Measurements from ENCODE around the gene FRMD4A. TPM values are rescaled to one million over a fixed set of nuclear protein-coding genes. Genes with fewer than 3 reads are reported as not detected.
A peak's percentile ranks its signal among the peaks of the same experiment; 100 is the strongest.

FRMD4A gene
- total RNA-seq, 2 donors from 2014 or later = 18.9 to 46.1 TPM

DNA sequence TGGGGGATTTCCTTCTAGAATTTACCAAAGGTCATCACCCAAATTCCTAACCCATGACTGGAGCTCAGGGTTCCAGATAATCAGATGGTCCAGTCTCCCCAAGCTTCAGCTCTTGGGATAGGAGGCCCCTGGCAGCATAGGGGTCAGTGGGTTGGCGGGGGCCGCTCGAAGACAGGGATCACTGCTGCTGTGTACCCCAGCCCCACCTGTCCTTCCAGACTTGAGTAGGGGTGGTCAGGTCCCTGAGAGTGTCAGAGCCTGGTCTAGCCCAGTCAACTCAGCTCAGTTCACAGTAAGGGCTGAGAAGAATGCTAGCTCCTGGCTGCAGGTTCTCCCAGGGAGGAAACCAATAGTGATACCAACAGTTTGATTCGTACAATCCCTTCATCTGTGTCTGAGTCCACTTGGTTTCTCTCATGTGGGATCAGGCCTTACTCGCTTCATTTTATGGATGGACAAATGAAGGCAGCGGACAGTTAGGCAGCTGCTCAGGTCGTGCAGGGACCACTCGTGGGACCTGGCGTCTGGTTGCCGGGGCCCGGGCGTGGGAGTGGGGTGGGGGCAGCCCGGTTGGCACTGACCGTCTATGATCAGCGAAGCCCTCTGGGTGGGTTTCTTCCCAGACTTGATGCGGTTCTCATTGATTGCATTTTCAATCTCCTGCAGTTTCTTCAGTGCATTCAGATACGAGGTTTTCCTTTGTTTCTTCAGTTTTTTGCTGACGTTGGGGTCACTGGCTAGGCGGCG lies 665.0 kb downstream of the FRMD4A start:
- WGBS, 2 donors = 93 to 96% methylated on average over 16 to 20 of the region's 20 CpGs
- no peaks in the 10 kb centered on the region for H3K27me3 ChIP-seq
- no peak overlapping the region for H3K27ac ChIP-seq
- DNase-seq = no peak
- TF ChIP-seq, protein P1, sequence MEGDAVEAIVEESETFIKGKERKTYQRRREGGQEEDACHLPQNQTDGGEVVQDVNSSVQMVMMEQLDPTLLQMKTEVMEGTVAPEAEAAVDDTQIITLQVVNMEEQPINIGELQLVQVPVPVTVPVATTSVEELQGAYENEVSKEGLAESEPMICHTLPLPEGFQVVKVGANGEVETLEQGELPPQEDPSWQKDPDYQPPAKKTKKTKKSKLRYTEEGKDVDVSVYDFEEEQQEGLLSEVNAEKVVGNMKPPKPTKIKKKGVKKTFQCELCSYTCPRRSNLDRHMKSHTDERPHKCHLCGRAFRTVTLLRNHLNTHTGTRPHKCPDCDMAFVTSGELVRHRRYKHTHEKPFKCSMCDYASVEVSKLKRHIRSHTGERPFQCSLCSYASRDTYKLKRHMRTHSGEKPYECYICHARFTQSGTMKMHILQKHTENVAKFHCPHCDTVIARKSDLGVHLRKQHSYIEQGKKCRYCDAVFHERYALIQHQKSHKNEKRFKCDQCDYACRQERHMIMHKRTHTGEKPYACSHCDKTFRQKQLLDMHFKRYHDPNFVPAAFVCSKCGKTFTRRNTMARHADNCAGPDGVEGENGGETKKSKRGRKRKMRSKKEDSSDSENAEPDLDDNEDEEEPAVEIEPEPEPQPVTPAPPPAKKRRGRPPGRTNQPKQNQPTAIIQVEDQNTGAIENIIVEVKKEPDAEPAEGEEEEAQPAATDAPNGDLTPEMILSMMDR (IDR thresholded peaks at IDR 0.05) = no peak
- TF ChIP-seq POLR2A (IDR thresholded peaks at IDR 0.05) = no peak
- H3K4me1 ChIP-seq = peaks cover 11% of the 10 kb centered on the region
- intact Hi-C loops (cut with DNase I) = no loop called here
- no peak overlapping the region for H3K4me3 ChIP-seq
- no peaks in the 10 kb centered on the region for H3K9me3 ChIP-seq
- peaks cover 0 to 15% of the 10 kb centered on the region in 2 donors for H3K36me3 ChIP-seq (replicated peaks in 1 of 2; ENCODE audit: insufficient read depth in 1 of 2, low read depth in 2 of 2)
- no peak for ATAC-seq

DNA sequence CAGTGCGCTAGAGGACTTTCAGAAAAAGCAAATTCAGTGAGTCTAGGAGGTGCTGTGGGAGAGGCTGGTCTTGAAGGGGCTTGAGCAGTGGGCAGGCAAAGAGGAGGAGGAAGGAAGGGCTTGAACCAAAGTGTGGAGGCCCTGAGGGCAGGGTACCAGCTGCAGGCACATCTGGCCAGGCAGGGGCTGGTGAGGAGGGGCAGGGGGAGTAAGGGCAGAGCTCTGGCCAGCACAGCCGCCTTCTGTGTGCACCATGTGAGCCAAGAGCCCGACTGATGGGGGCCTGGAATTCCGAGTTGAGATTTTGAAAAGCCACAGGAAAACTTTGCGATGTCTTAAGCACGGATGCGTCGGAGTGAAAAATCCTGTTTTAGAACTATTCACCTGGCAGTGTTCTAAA lies 669.5 kb downstream of the FRMD4A start:
- no peaks in the 10 kb centered on the region for H3K9me3 ChIP-seq
- no peak overlapping the region for H3K4me3 ChIP-seq
- TF ChIP-seq POLR2A (IDR thresholded peaks at IDR 0.05) = no peak
- peaks cover 0 to 29% of the 10 kb centered on the region in 2 donors for H3K36me3 ChIP-seq (replicated peaks in 1 of 2; ENCODE audit: insufficient read depth in 1 of 2, low read depth in 2 of 2)
- ATAC-seq (no peak), DNase-seq (no peak)
- H3K27ac ChIP-seq = no peak overlapping the region
- no peaks in the 10 kb centered on the region for H3K27me3 ChIP-seq
- no peaks in the 10 kb centered on the region for H3K4me1 ChIP-seq
- 67 to 68% methylated on average over 8 of the region's 8 CpGs for WGBS, 2 donors
- intact Hi-C loops (cut with DNase I) = loop anchor here (2.0 kb wide), 1 partner anchor 114 kb away; no protein-coding TSS in a partner anchor

DNA sequence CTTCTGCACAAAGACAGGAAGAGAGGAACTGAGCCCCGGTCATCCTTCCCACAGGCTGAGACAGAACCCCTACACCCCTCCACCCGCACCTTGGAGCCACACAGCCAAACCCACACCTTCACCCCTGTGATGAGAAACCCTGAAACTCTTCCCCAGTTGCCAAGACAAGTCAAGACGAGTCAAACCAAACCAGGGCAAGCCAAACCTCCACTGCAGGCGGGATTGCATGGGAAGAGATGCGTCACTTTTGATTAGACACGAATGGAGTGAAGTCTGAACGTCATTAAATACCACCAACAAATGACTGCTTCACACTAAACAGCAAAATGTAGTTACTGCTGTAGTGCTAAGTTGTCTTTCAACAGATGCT lies 670.2 kb downstream of the FRMD4A start:
- no peak for DNase-seq

DNA sequence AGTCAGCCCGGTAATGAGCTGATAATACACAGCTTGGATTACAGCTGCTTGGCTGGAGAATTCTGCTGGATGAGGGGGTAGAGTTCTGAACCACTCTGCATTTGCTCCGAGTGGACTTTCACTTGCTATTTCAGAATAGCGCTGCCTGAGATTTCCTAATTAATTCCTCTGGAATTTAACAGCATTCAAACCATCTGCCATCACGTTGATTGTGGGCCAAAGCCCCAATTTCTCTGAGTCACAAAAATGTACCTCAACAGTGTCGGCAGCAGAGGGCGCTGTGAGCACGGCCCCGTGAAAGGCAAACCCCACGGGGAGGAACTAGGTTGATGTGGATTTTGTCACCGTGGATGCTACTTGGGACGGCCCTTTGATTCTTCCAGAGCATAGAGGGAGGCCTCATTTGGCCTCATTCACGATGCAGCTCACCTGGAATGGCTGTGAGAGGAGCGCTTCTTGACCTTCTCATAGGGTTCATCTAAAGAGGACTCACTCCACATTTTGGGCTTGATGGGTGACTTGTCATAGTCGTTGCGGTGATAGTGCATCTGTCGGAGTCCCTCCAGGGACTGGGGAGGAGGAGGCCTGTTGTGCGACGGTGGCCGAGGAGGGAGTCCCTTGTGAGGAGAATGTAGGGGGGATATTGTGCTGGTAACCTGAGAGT lies 670.7 kb downstream of the FRMD4A start:
- DNase-seq = peak; percentile 57 to 64 (median 61)
- Histone ChIP-seq H3K4me3 (no peak overlapping the region), H3K27me3 (no peaks in the 10 kb centered on the region), H3K36me3 (replicated peaks in 1 of 2; ENCODE audit: insufficient read depth in 1 of 2, low read depth in 2 of 2) (peaks cover 0 to 23% of the 10 kb centered on the region in 2 donors), H3K4me1 (no peaks in the 10 kb centered on the region), H3K27ac (peak overlapping the region in 2 of 4 donors; percentile 13 to 21), H3K9me3 (no peaks in the 10 kb centered on the region)
- intact Hi-C loops (cut with DNase I) = loop anchor here (2.0 kb wide), 1 partner anchor 115 kb away; no protein-coding TSS in a partner anchor
- ATAC-seq = peak; percentile 58
- 27 to 29% methylated on average over 15 to 19 of the region's 19 CpGs for WGBS, 2 donors
- no peak for TF ChIP-seq POLR2A (IDR thresholded peaks at IDR 0.05)
- TF ChIP-seq, protein P1 (IDR thresholded peaks at IDR 0.05) = peak; percentile 65 to 92 (median 88)

More for the DNA sequence above, 670.2 kb downstream of the FRMD4A start:
- ATAC-seq = no peak
- TF ChIP-seq, protein P1 (IDR thresholded peaks at IDR 0.05) = no peak
- TF ChIP-seq POLR2A (IDR thresholded peaks at IDR 0.05) = no peak
- no peaks in the 10 kb centered on the region for H3K4me1 ChIP-seq
- H3K4me3 ChIP-seq = no peak overlapping the region
- WGBS, 2 donors = 67 to 68% methylated on average over 7 of the region's 7 CpGs
- no peaks in the 10 kb centered on the region for H3K27me3 ChIP-seq
- intact Hi-C loops (cut with DNase I) = loop anchor here (2.0 kb wide), 1 partner anchor 114 kb away; no protein-coding TSS in a partner anchor
- H3K27ac ChIP-seq = no peak overlapping the region
- H3K36me3 ChIP-seq (replicated peaks in 1 of 2; ENCODE audit: insufficient read depth in 1 of 2, low read depth in 2 of 2) = peaks cover 0 to 26% of the 10 kb centered on the region in 2 donors
- no peaks in the 10 kb centered on the region for H3K9me3 ChIP-seq

DNA sequence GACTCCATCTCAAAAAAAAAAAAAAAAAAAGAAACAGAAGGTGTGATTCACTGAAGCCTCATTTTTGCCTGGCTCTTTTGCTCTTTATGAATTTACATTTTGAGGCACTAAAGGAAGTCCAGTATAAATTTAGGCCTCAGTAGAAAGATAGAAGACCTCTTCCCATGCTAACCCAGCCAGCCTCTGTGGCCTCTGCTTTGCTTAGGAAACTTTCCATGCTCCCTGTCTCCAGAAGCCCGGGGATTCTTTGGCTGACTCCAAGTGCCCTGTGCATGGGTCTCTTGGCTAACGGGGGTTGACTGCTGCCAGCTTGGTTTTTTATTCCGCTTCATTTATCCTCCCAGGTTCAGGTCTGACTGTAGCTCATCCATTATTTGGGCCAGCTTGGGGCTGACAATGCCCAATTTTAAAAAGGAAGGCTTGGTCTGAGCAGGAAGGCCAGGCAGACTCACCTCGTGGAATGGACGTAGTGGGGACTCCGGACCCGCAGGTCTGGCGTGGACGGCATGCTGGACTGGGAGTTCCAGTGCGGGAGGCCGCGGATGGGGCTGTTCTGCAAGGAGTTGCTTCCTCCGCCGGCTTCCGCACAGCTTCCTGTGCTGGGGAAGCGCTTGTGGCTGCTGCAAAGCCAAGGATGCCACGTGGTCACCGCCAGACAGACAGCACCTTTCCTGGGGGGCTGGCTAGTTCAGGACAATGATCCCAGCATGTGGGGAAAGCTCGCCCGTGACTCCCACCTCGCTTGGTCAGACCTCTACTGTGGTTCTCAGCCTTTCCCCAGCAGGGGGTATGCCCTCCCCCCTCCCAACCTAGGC lies 671.6 kb downstream of the FRMD4A start:
- TF ChIP-seq POLR2A (IDR thresholded peaks at IDR 0.05) = no peak
- TF ChIP-seq, protein P1 (IDR thresholded peaks at IDR 0.05) = no peak
- Histone ChIP-seq H3K27ac (peak overlapping the region in 1 of 4 donors; percentile 34), H3K4me1 (no peaks in the 10 kb centered on the region), H3K36me3 (replicated peaks in 1 of 2; ENCODE audit: insufficient read depth in 1 of 2, low read depth in 2 of 2) (peaks cover 0 to 28% of the 10 kb centered on the region in 2 donors), H3K4me3 (no peak overlapping the region), H3K27me3 (no peaks in the 10 kb centered on the region), H3K9me3 (no peaks in the 10 kb centered on the region)
- ATAC-seq (no peak), DNase-seq (no peak)
- 59 to 72% methylated on average over 8 to 21 of the region's 21 CpGs for whole genome bisulfite sequencing, 2 donors
- intact Hi-C loops (cut with DNase I) = no loop called here
